GM18870 (cell line): ENCODE measurements around the gene ENTPD6.

Source experiments
- ATAC-seq: cut with Tn5 transposase; IDR thresholded peaks from one replicate; pipeline ENCODE4 v1.9.1; 2021; ENCODE audit warnings: moderate library complexity; ENCODE audit not compliant: unreplicated experiment

ENTPD6 gene

GRCh38 chr20:25275813-25276532, 80.5 kb downstream of the ENTPD6 start:
- no peak for ATAC-seq
